Smooth muscle cell (in vitro differentiated cells): ENCODE data around the gene GALNT18. TPM values are rescaled to one million over a fixed set of nuclear protein-coding genes. Genes with fewer than 3 reads are reported as not detected.

Experiments
- DNase-seq: peaks from one replicate; lab custom pipeline; 2025; ENCODE audit not compliant: unreplicated experiment; lab: John Stamatoyannopoulos, UW
- H2AFZ ChIP-seq: fragments of 200-600 bp; sonication (generic); 2 replicates; pipeline ENCODE4 v1.6.0; 2016; ENCODE audit warnings: antibody characterized with exemption, low read depth, mild to moderate bottlenecking
- H3F3A ChIP-seq: fragments of 200-600 bp; sonication (generic); 2 replicates; pipeline ENCODE4 v1.6.0; 2017; ENCODE audit warnings: antibody characterized with exemption, low read depth
- H3K27ac ChIP-seq: fragments of 200-600 bp; sonication (generic); 2 replicates; pipeline ENCODE4 v1.5.1; 2016; ENCODE audit warnings: low read depth, mild to moderate bottlenecking
- H3K27me3 ChIP-seq: fragments of 200-600 bp; sonication (generic); 2 replicates; pipeline ENCODE4 v1.6.1; 2016; ENCODE audit warnings: low read depth, mild to moderate bottlenecking
- H3K36me3 ChIP-seq: fragments of 200-600 bp; sonication (generic); 2 replicates; pipeline ENCODE4 v1.5.1; 2016; ENCODE audit warnings: low read depth
- H3K4me1 ChIP-seq: fragments of 200-600 bp; sonication (generic); 2 replicates; pipeline ENCODE4 v1.5.1; 2016; ENCODE audit warnings: low read depth
- H3K4me2 ChIP-seq: fragments of 200-600 bp; sonication (generic); 2 replicates; pipeline ENCODE4 v1.6.0; 2016; ENCODE audit warnings: mild to moderate bottlenecking
- H3K4me3 ChIP-seq: fragments of 200-600 bp; sonication (generic); 2 replicates; pipeline ENCODE4 v1.5.1; 2016; ENCODE audit warnings: mild to moderate bottlenecking
- H3K79me2 ChIP-seq: fragments of 200-600 bp; sonication (generic); 2 replicates; pipeline ENCODE4 v1.6.0; 2016; ENCODE audit warnings: low read depth, mild to moderate bottlenecking
- H3K9ac ChIP-seq: fragments of 200-600 bp; sonication (generic); 2 replicates; pipeline ENCODE4 v1.6.0; 2016; ENCODE audit warnings: low read depth
- H3K9me3 ChIP-seq: fragments of 200-600 bp; sonication (generic); replicated peaks from 2 replicates; pipeline ENCODE4 v1.5.1; 2016; ENCODE audit warnings: low read depth
- H4K20me1 ChIP-seq: fragments of 200-600 bp; sonication (generic); 2 replicates; pipeline ENCODE4 v1.6.0; 2016; ENCODE audit warnings: low read depth
- CTCF ChIP-seq: fragments of 200-600 bp; sonication (generic); IDR thresholded peaks from 2 replicates; pipeline ENCODE4 v1.5.1; 2017; ENCODE audit warnings: borderline replicate concordance, mild to moderate bottlenecking, antibody characterized with exemption; ENCODE audit not compliant: insufficient read depth, poor library complexity, severe bottlenecking
- WGBS: methylation state at CpG from one replicate; pipeline ENCODE4 v1.1.7; 2016; ENCODE audit warnings: low lambda C conversion rate; 5-methylcytosine and 5-hydroxymethylcytosine counted together
- polyA plus RNA-seq: library from polyadenylated mRNA; unstranded; fragments of >200 nt; fragmentation: Nextera tagmentation; extraction: Ambion mirVana; gene quantifications from 2 replicates; pipeline ENCODE4 v1.2.1, GENCODE V29; 2016
- total RNA-seq: library from RNA; depleted of rRNA; stranded (reverse); fragments of >200 nt; gene quantifications from 2 replicates; pipeline ENCODE4 v1.2.3, GENCODE V29; 2014

GALNT18 gene
- total and polyA plus RNA-seq, 2 experiments from 2014 or later = 11.5 to 16.3 TPM

DNA sequence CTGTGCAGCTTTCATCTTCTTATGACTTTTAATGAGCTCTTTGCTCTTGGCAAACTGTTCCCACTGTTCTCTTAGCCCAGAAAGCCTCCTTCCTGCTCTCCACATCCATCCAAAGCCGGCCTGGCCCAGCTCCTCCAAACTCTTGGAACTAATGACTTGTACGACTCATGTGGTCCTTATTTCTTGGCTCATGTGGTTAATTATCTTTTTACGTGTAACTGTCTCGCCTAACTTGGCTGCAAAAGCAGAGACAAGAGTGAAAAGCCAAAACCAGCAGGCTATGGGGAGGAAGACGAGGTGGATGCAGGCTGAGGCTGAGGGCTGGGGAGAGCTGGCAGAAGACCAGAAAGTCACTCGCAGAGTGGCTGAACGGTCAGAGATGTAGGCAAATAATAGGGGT, 274.2 kb downstream of the GALNT18 start:
- Histone ChIP-seq H3K79me2 (no peaks in the 10 kb centered on the region), H3K4me3 (no peak overlapping the region), H3K4me2 (no peak overlapping the region), H2AFZ (no peak overlapping the region), H3K27me3 (no peaks in the 10 kb centered on the region), H3K27ac (no peak overlapping the region), H4K20me1 (no peaks in the 10 kb centered on the region), H3K9ac (no peak overlapping the region), H3K36me3 (no peaks in the 10 kb centered on the region), H3K9me3 (no peaks in the 10 kb centered on the region), H3K4me1 (peaks cover 12% of the 10 kb centered on the region), H3F3A (no peaks in the 10 kb centered on the region)
- WGBS = 65% methylated on average over 7 of the region's 7 CpGs
- TF ChIP-seq CTCF = no peak
- no peak for DNase-seq

GRCh38 chr11:11346303-11346702, 275.5 kb downstream of the GALNT18 start:
- Histone ChIP-seq H3F3A (no peaks in the 10 kb centered on the region), H3K4me3 (no peak overlapping the region), H3K4me2 (no peak overlapping the region), H3K36me3 (no peaks in the 10 kb centered on the region), H3K79me2 (no peaks in the 10 kb centered on the region), H3K27ac (no peak overlapping the region), H3K4me1 (peaks cover 12% of the 10 kb centered on the region), H3K27me3 (no peaks in the 10 kb centered on the region), H2AFZ (no peak overlapping the region), H3K9me3 (no peaks in the 10 kb centered on the region), H4K20me1 (no peaks in the 10 kb centered on the region), H3K9ac (no peak overlapping the region)
- TF ChIP-seq CTCF = no peak
- 41% methylated on average over 4 of the region's 4 CpGs for WGBS
- DNase-seq = no peak

GRCh38 chr11:11345099-11345498, 276.7 kb downstream of the GALNT18 start:
- H3K27me3 ChIP-seq = no peaks in the 10 kb centered on the region
- no peak overlapping the region for H3K9ac ChIP-seq
- 100% methylated on average over 1 of the region's 1 CpG for WGBS
- no peak for TF ChIP-seq CTCF
- H3F3A ChIP-seq = no peaks in the 10 kb centered on the region
- peaks cover 12% of the 10 kb centered on the region for H3K4me1 ChIP-seq
- no peak overlapping the region for H3K27ac ChIP-seq
- H3K4me3 ChIP-seq = no peak overlapping the region
- no peaks in the 10 kb centered on the region for H3K9me3 ChIP-seq
- H3K79me2 ChIP-seq = no peaks in the 10 kb centered on the region
- H4K20me1 ChIP-seq = no peaks in the 10 kb centered on the region
- H3K4me2 ChIP-seq = no peak overlapping the region
- DNase-seq = no peak
- H3K36me3 ChIP-seq = no peaks in the 10 kb centered on the region
- no peak overlapping the region for H2AFZ ChIP-seq

DNA sequence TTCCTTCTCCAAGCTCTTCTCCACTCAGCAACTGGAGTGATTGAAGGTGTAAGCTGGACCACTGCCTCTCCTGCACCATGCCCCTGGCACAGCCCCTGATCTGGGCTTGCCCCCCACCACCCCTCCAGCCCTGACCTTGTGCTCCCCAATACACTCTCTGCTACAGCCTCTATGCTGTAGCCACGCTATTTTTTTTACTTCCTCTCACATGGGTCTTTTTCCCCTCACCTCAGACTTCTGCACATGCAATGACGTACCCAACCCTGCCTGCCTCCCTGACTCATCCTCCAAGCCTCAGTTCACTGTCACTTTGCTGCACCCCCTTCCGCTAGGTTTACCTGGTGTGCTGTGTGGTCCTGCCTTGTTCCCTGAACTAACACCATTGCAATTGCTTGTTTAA, 277.8 kb downstream of the GALNT18 start:
- no peak overlapping the region for H3K4me3 ChIP-seq
- no peak overlapping the region for H2AFZ ChIP-seq
- H4K20me1 ChIP-seq = no peaks in the 10 kb centered on the region
- no peaks in the 10 kb centered on the region for H3K79me2 ChIP-seq
- H3K27ac ChIP-seq = no peak overlapping the region
- DNase-seq = no peak
- H3K4me2 ChIP-seq = no peak overlapping the region
- no peaks in the 10 kb centered on the region for H3K9me3 ChIP-seq
- WGBS = 77% methylated on average over 3 of the region's 3 CpGs
- peaks cover 5% of the 10 kb centered on the region for H3K4me1 ChIP-seq
- H3F3A ChIP-seq = no peaks in the 10 kb centered on the region
- no peaks in the 10 kb centered on the region for H3K27me3 ChIP-seq
- no peak for TF ChIP-seq CTCF
- H3K36me3 ChIP-seq = no peaks in the 10 kb centered on the region
- no peak overlapping the region for H3K9ac ChIP-seq
